H1 (cell line): Measurements from ENCODE around the gene FAM72B. TPM values are rescaled to one million over a fixed set of nuclear protein-coding genes. Genes with fewer than 3 reads are reported as not detected.
A peak's percentile ranks its signal among the peaks of the same experiment; 100 is the strongest.
"Not testable (repeated sequence)": the region's sequence is repeated elsewhere in the genome, so short reads cannot be mapped to it uniquely, and the experiment has no call there.

Source experiments
- CTCF ChIA-PET: fragments of 300-600 bp; sonication (Branson Sonifier 250); formaldehyde crosslinking; loops from one replicate; lab custom pipeline; 2021; ENCODE audit not compliant: partially characterized antibody; lab: Charles Lee
- POLR2A ChIA-PET: fragments of 300-600 bp; sonication (Branson Sonifier 250); formaldehyde crosslinking; loops from one replicate; lab custom pipeline; 2021; ENCODE audit warnings: inconsistent platforms; ENCODE audit not compliant: partially characterized antibody; lab: Charles Lee
- DNase-seq, 2 experiments: peaks; one replicate each; pipeline versions ENCODE4 v3.0.0 to v3.0.0-alpha.2; 2010 to 2022; ENCODE audit warnings: low spot score in 2 of 2, low read depth in 1 of 2, mixed read lengths in 1 of 2
- FAIRE-seq: peaks from 2 replicates; lab custom pipeline; 2011; peaks lifted over from hg19 to GRCh38; lab: Jason Lieb, UNC
- H2AFZ ChIP-seq: 2 replicates; pipeline ENCODE4 v1.8.1; 2012; ENCODE audit warnings: low read length, inconsistent platforms
- H2AK5ac ChIP-seq: 2 replicates; pipeline ENCODE4 v1.6.1; 2013; ENCODE audit warnings: low read depth, low read length
- H2BK120ac ChIP-seq: replicated peaks from 2 replicates; pipeline ENCODE3; 2013; ENCODE audit warnings: low read depth, low read length, inconsistent platforms
- H2BK12ac ChIP-seq: 2 replicates; pipeline ENCODE4 v1.6.1; 2013; ENCODE audit warnings: low read depth, low read length
- H2BK15ac ChIP-seq: 2 replicates; pipeline ENCODE4 v1.6.1; 2013; ENCODE audit warnings: low read length
- H2BK20ac ChIP-seq: 2 replicates; pipeline ENCODE4 v1.6.1; 2013; ENCODE audit warnings: low read length
- H2BK5ac ChIP-seq: 2 replicates; pipeline ENCODE4 v1.6.1; 2013; ENCODE audit warnings: low read depth, low read length
- H3K14ac ChIP-seq: 2 replicates; pipeline ENCODE4 v1.6.1; 2013; ENCODE audit warnings: inconsistent platforms; ENCODE audit not compliant: insufficient read length
- H3K18ac ChIP-seq: 2 replicates; pipeline ENCODE4 v1.6.1; 2013; ENCODE audit warnings: low read length; ENCODE audit errors: extremely low read depth
- H3K23ac ChIP-seq: 2 replicates; pipeline ENCODE4 v1.6.1; 2013; ENCODE audit warnings: inconsistent platforms; ENCODE audit not compliant: insufficient read length
- H3K23me2 ChIP-seq: 2 replicates; pipeline ENCODE4 v1.6.1; 2013; ENCODE audit warnings: low read depth, low read length
- H3K27ac ChIP-seq: 2 replicates; pipeline ENCODE4 v1.6.1; 2011; ENCODE audit warnings: low read depth, low read length, inconsistent platforms
- H3K27me3 ChIP-seq, 4 experiments: replicated peaks in 1 of 4; 1 replicate in 1 of 4; 2 replicates in 3 of 4; pipeline versions ENCODE4 v1.6.1 to v1.8.1; 2011 to 2013; ENCODE audit warnings: low read length in 3 of 4, mild to moderate bottlenecking in 3 of 4, inconsistent platforms in 2 of 4, mixed read lengths in 2 of 4, moderate library complexity in 1 of 4; ENCODE audit not compliant: control insufficient read depth in 3 of 4, insufficient read depth in 3 of 4; ENCODE audit errors: extremely low read depth in 1 of 4
- H3K36me3 ChIP-seq, 4 experiments: 2 replicates each; pipeline versions ENCODE4 v1.6.1 to v1.8.1; 2011 to 2013; ENCODE audit warnings: mild to moderate bottlenecking in 4 of 4, low read length in 3 of 4, moderate library complexity in 2 of 4, control low read depth in 1 of 4, inconsistent platforms in 1 of 4; ENCODE audit not compliant: insufficient read depth in 4 of 4, control insufficient read depth in 2 of 4
- H3K4ac ChIP-seq: replicated peaks from 2 replicates; pipeline ENCODE3; 2013; ENCODE audit warnings: low read length, low read depth, mixed read lengths, inconsistent platforms; ENCODE audit not compliant: insufficient read length
- H3K4me1 ChIP-seq, 4 experiments: replicated peaks in 1 of 4; 1 replicate in 1 of 4; 2 replicates in 3 of 4; pipeline versions ENCODE4 v1.6.1 to v1.8.1; 2011 to 2013; ENCODE audit warnings: low read length in 3 of 4, inconsistent platforms in 2 of 4, mixed read lengths in 1 of 4; ENCODE audit not compliant: insufficient read depth in 4 of 4, control insufficient read depth in 3 of 4
- H3K4me2 ChIP-seq, 2 experiments: 2 replicates each; pipeline versions ENCODE4 v1.6.1 to v1.8.1; 2011 to 2013; ENCODE audit warnings: low read depth in 2 of 2, low read length in 2 of 2, control low read depth in 1 of 2, inconsistent platforms in 1 of 2, mild to moderate bottlenecking in 1 of 2; ENCODE audit not compliant: insufficient read depth in 1 of 2
- H3K4me3 ChIP-seq, 4 experiments: fragments of 200-600, 300-600 bp in 1 of 4; sonication (generic), shearing (Covaris generic), sonication (Bioruptor Twin) in 1 of 4; 2 replicates each; pipeline versions ENCODE4 v1.5.1 to v1.8.1; 2011 to 2016; ENCODE audit warnings: low read length in 4 of 4, low read depth in 3 of 4, control low read depth in 2 of 4, inconsistent platforms in 2 of 4, mild to moderate bottlenecking in 2 of 4, mixed read lengths in 1 of 4, moderate library complexity in 1 of 4; ENCODE audit not compliant: insufficient read depth in 2 of 4; ENCODE audit errors: extremely low read depth in 1 of 4
- H3K56ac ChIP-seq: replicated peaks from 2 replicates; pipeline ENCODE3; 2013; ENCODE audit warnings: low read depth, mild to moderate bottlenecking, mixed read lengths, low read length, inconsistent platforms; ENCODE audit not compliant: insufficient read length
- H3K79me1 ChIP-seq: 2 replicates; pipeline ENCODE4 v1.6.1; 2013; ENCODE audit warnings: low read depth, low read length, control low read depth
- H3K79me2 ChIP-seq, 2 experiments: 2 replicates each; pipeline versions ENCODE4 v1.6.1 to v1.8.1; 2012 to 2013; ENCODE audit warnings: low read length in 2 of 2, mild to moderate bottlenecking in 2 of 2, inconsistent platforms in 1 of 2; ENCODE audit not compliant: insufficient read depth in 2 of 2, control insufficient read depth in 1 of 2
- H3K9ac ChIP-seq, 4 experiments: replicated peaks in 1 of 4; 1 replicate in 1 of 4; 2 replicates in 3 of 4; pipeline versions ENCODE4 v1.6.1 to v1.8.1; 2011 to 2013; ENCODE audit warnings: low read depth in 3 of 4, low read length in 3 of 4, control low read depth in 2 of 4, mild to moderate bottlenecking in 2 of 4, moderate library complexity in 2 of 4, inconsistent platforms in 1 of 4; ENCODE audit errors: extremely low read depth in 1 of 4
- H3K9me3 ChIP-seq, 2 experiments: 2 replicates each; pipeline versions ENCODE4 v1.6.1 to v1.8.1; 2012 to 2013; ENCODE audit warnings: mild to moderate bottlenecking in 2 of 2, moderate library complexity in 2 of 2, control low read depth in 1 of 2, inconsistent platforms in 1 of 2, low read depth in 1 of 2, low read length in 1 of 2, mixed read lengths in 1 of 2; ENCODE audit not compliant: insufficient read depth in 2 of 2
- H4K20me1 ChIP-seq, 2 experiments: replicated peaks in 1 of 2; 2 replicates each; pipeline versions ENCODE3 to v1.8.1; 2011 to 2013; ENCODE audit warnings: inconsistent platforms in 2 of 2, low read length in 2 of 2, mild to moderate bottlenecking in 1 of 2; ENCODE audit not compliant: insufficient read depth in 2 of 2, control insufficient read depth in 1 of 2
- H4K5ac ChIP-seq: 2 replicates; pipeline ENCODE4 v1.6.1; 2013; ENCODE audit warnings: low read length, low read depth, mixed read lengths, inconsistent platforms; ENCODE audit not compliant: insufficient read length
- H4K8ac ChIP-seq: 2 replicates; pipeline ENCODE4 v1.8.0; 2013; ENCODE audit warnings: mild to moderate bottlenecking, moderate library complexity, low read length, inconsistent platforms; ENCODE audit not compliant: insufficient read depth; ENCODE audit errors: extremely low read depth
- H4K91ac ChIP-seq: replicated peaks from 2 replicates; pipeline ENCODE3; 2013; ENCODE audit warnings: low read length, mixed read lengths, inconsistent platforms; ENCODE audit not compliant: insufficient read length
- CHD2 ChIP-seq: IDR thresholded peaks from 2 replicates; pipeline ENCODE4 v1.6.1; 2012; ENCODE audit warnings: low read length, improper control_type of control experiment
- SP1 ChIP-seq: IDR thresholded peaks from 2 replicates; pipeline ENCODE4 v1.6.1; 2011; ENCODE audit warnings: low read depth, low read length
- SP2 ChIP-seq: IDR thresholded peaks from 2 replicates; pipeline ENCODE4 v1.6.1; 2012; ENCODE audit warnings: mild to moderate bottlenecking, low read length, inconsistent platforms
- WGBS, 2 experiments: shearing (Covaris generic) in 1 of 2; methylation state at CpG; one replicate each; pipeline versions ENCODE4 v1.1.6 to v1.1.7; 2013 to 2015; ENCODE audit warnings: low lambda C conversion rate in 2 of 2, mixed read lengths in 2 of 2, inconsistent platforms in 1 of 2, low coverage in 1 of 2, missing lambda C conversion rate in 1 of 2; ENCODE audit not compliant: insufficient replicate concordance in 2 of 2, insufficient coverage in 1 of 2, insufficient read length in 1 of 2; ENCODE audit errors: extremely low coverage in 1 of 2, missing lambda C conversion rate in 1 of 2; 5-methylcytosine and 5-hydroxymethylcytosine counted together
- long read RNA-seq, 2 experiments: library from RNA in 1 of 2; library from capped mRNA in 1 of 2; stranded (forward); transcript quantifications; one replicate each; pipeline ENCODE4 v2.0.0, GENCODE V29; 2021; ENCODE audit warnings: inconsistent platforms in 1 of 2
- polyA minus RNA-seq, 3 experiments: library from RNA; depleted of rRNA, polyadenylated mRNA; stranded (reverse); fragments of >200 nt; gene quantifications; 1 replicate in 2 of 3; 2 replicates in 1 of 3; pipeline ENCODE4 v1.2.3, GENCODE V29; 2011
- polyA plus RNA-seq, 7 experiments: library from polyadenylated mRNA; depleted of rRNA in 3 of 7; stranded (reverse) in 5 of 7; unstranded in 2 of 7; fragments of >200 nt in 5 of 7; fragments of 200-250 nt in 2 of 7; gene quantifications; 1 replicate in 5 of 7; 2 replicates in 1 of 7; 4 replicates in 1 of 7; pipeline versions ENCODE4 v1.2.1 to v1.2.3, GENCODE V29; 2011 to 2013; ENCODE audit warnings: missing spikeins in 2 of 7, mixed read lengths in 2 of 7
- total RNA-seq: library from RNA; stranded (reverse); fragmentation: NEBNext Ultra II Directional; extraction: Animal tissue kit (Norgen Biotek cat#: 25700); gene quantifications from 2 replicates; pipeline ENCODE4 v1.2.1, GENCODE V29; 2021

FAM72B gene
- total RNA-seq (19.0 and 20.7 TPM in 2 replicates), polyA plus RNA-seq (2011; rRNA removed) (7.1 and 7.7 TPM in 2 replicates), polyA minus RNA-seq (2011; rRNA and poly(A)+ RNA removed) (15.8 and 16.8 TPM in 2 replicates)
- polyA plus RNA-seq (2011; cell fraction: cytosol; rRNA removed), result 12.1 TPM
- polyA plus RNA-seq (2011; cell fraction: nucleus; rRNA removed), result 3.6 TPM
- 8.9 to 18.3 TPM (median 13.1 TPM) in 4 replicates for polyA plus RNA-seq (2012, experiment 1 of 2)
- polyA plus RNA-seq (2012, experiment 2 of 2), result 2.8 TPM
- 13.9 TPM for polyA plus RNA-seq (2013, experiment 1 of 2)
- polyA plus RNA-seq (2013, experiment 2 of 2), result 14.1 TPM
- polyA minus RNA-seq (2011; cell fraction: cytosol; rRNA and poly(A)+ RNA removed), result 8.8 TPM
- 11.8 TPM for polyA minus RNA-seq (2011; cell fraction: nucleus; rRNA and poly(A)+ RNA removed)
- long read RNA-seq, experiment 1, transcript FAM72B-202 (4 exons, 2,396 nt), result major isoform, 17 of 24 reads
- long read RNA-seq, experiment 1, partial matches to known transcripts, result 1 of 24 reads
- long read RNA-seq, experiment 1, other reads (novel, unspliced or antisense), result 5 of 24 reads
- long read RNA-seq, experiment 2, transcript FAM72B-202 (4 exons, 2,396 nt), result major isoform, 18 of 26 reads
- long read RNA-seq, experiment 2, partial matches to known transcripts, result 3 of 26 reads
- long read RNA-seq, experiment 2, other reads (novel, unspliced or antisense), result 4 of 26 reads

DNA sequence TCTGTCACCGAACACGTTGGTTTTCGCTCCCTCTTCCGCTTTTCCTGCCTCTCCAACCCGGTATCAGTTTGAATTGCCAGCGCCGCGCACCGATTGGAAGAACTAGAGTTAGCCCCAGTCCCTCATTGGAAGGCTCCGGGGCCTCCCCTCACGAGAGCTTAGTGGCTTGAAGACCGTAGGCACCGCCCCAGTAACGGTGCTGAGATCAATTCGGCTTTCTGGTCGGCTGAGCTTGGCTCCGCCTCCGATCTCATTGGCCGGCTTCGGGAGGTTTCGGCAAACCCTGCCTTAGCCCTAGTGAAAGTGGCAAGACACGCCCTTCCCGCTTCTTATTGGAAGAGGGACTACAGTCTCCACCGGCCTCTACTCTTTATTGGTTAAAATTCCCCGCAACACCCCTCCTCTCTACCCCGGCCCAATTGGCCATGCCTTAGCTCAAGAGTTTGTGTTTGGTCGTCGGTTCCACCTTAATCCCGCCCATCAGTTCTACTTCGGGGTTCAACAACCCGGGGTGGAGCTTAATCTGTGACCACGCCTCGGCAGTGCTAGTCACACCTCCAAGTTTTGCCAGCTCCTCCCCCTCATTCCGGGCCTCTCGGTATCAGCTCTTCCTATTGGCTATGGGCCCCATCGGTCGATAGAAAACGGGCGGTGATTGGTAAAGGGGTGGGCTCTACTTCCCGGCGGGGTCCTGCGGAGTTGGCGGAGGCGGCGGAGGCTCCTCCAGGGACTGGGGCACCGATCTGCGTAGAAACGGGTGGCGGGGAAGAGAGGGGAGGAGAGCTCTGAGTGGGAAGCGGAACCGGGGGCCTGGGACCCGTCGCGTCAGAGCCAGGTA, at the start of gene FAM72B, which contains the start of gene SRGAP2C:
Gene FAM72B, minus strand, starts transcription at position 51 of the 838 bp plus-strand sequence. CDS start 851 bp downstream, outside the sequence.
Gene SRGAP2C, plus strand, starts transcription at position 686 of the 838 bp plus-strand sequence. CDS start 2,472 bp downstream, outside the sequence.
- H3K79me1 ChIP-seq, H2BK5ac ChIP-seq, H2BK120ac ChIP-seq, H2AK5ac ChIP-seq, H3K56ac ChIP-seq, H3K79me2 ChIP-seq, POLR2A ChIA-PET, H2BK20ac ChIP-seq, H3K23ac ChIP-seq, H3K18ac ChIP-seq, H2BK15ac ChIP-seq, H3K4me1 ChIP-seq, H3K27me3 ChIP-seq, H3K9ac ChIP-seq, H4K91ac ChIP-seq, H3K36me3 ChIP-seq, FAIRE-seq, H3K14ac ChIP-seq, H4K20me1 ChIP-seq, H2AFZ ChIP-seq, H3K9me3 ChIP-seq, CTCF ChIA-PET, H2BK12ac ChIP-seq, H3K27ac ChIP-seq, H3K4ac ChIP-seq, H4K5ac ChIP-seq, H4K8ac ChIP-seq, H3K23me2 ChIP-seq: not testable (repeated sequence)
- H3K4me2 ChIP-seq, result peak within 1 kb of the TSS in 1 of 2 experiments; percentile 42; a peak in 1 of 4 replicates
- 1% methylated on average over 19 of the region's 54 CpGs; no CpG with 5 or more reads in 1 of the 2 experiments for WGBS, 2 experiments
- H3K4me3 ChIP-seq, result peak within 1 kb of the TSS; percentile 29 to 54 (median 36); a peak in 7 of 8 replicates
- TF ChIP-seq CHD2 (peak; percentile 55; the same call in 1 of the 2 replicates), SP1 (peak; percentile 75), SP2 (peak; percentile 27; the same call in 1 of the 2 replicates)
- DNase-seq, result peak in 1 of 2 experiments; percentile 83
